WTC11 (cell line): ENCODE data around the gene DDX4. TPM values are rescaled to one million over a fixed set of nuclear protein-coding genes. Genes with fewer than 3 reads are reported as not detected.

ENCODE experiments used
- ATAC-seq: fragments of 200-7000 bp; cut with Tn5 transposase; 2 replicates; pipeline ENCODE4 v1.10.0; 2021; ENCODE audit warnings: mild to moderate bottlenecking, moderate library complexity
- CTCF ChIA-PET: fragments of 300-600 bp; sonication (Branson Sonifier 250); formaldehyde crosslinking; loops from one replicate; lab custom pipeline; 2021; ENCODE audit warnings: antibody characterized with exemption; lab: Charles Lee
- POLR2A ChIA-PET: fragments of 350-600 bp; sonication (Branson Sonifier 250); formaldehyde crosslinking; loops from one replicate; lab custom pipeline; 2021; ENCODE audit warnings: antibody characterized with exemption; lab: Charles Lee
- DNase-seq: peaks from one replicate; pipeline ENCODE4 v3.0.0; 2021; ENCODE audit warnings: low spot score
- H3K27ac Mint-ChIP-seq: 2 replicates; pipeline ENCODE4 v1.8.0; 2021; ENCODE audit warnings: mixed read lengths
- H3K27me3 Mint-ChIP-seq: 2 replicates; pipeline ENCODE4 v1.8.0; 2021; ENCODE audit warnings: low read depth, mild to moderate bottlenecking, moderate library complexity, mixed read lengths
- H3K36me3 Mint-ChIP-seq: 2 replicates; pipeline ENCODE4 v1.8.0; 2021; ENCODE audit warnings: mixed read lengths
- H3K4me1 Mint-ChIP-seq: 2 replicates; pipeline ENCODE4 v1.8.0; 2022; ENCODE audit warnings: mixed read lengths
- H3K4me3 Mint-ChIP-seq: 2 replicates; pipeline ENCODE4 v1.8.0; 2021; ENCODE audit warnings: mild to moderate bottlenecking, moderate library complexity, mixed read lengths
- H3K9me3 Mint-ChIP-seq: 2 replicates; pipeline ENCODE4 v1.8.0; 2021; ENCODE audit warnings: mixed read lengths
- AR ChIP-seq: fragments of 250-450 bp; sonication (Bioruptor Pico); IDR thresholded peaks from 2 replicates; pipeline ENCODE4 v1.9.0; 2021; ENCODE audit warnings: mild to moderate bottlenecking
- CDX4 ChIP-seq: fragments of 250-450 bp; sonication (Bioruptor Pico); IDR thresholded peaks from 2 replicates; pipeline ENCODE4 v1.9.0; 2021; ENCODE audit warnings: moderate library complexity, mild to moderate bottlenecking, inconsistent platforms, borderline replicate concordance
- FOXP1 ChIP-seq: sonication (generic); formaldehyde crosslinking; IDR thresholded peaks from 2 replicates; pipeline ENCODE4 v1.8.0; 2022; ENCODE audit warnings: missing genetic modification reagents, mild to moderate bottlenecking, moderate library complexity, borderline replicate concordance
- GTF2I ChIP-seq: fragments of 250-450 bp; sonication (Bioruptor Pico); conservative IDR thresholded peaks from 2 replicates; pipeline ENCODE4 v1.4.0; 2021; ENCODE audit warnings: mild to moderate bottlenecking
- IRF2 ChIP-seq: sonication (generic); formaldehyde crosslinking; IDR thresholded peaks from 2 replicates; pipeline ENCODE4 v1.8.0; 2022; ENCODE audit warnings: low read depth, missing genetic modification reagents, borderline replicate concordance
- MXD4 ChIP-seq: fragments of 250-450 bp; sonication (Bioruptor Pico); IDR thresholded peaks from 2 replicates; pipeline ENCODE4 v1.8.0; 2021; ENCODE audit warnings: mild to moderate bottlenecking, moderate library complexity, borderline replicate concordance
- NR2C2 ChIP-seq: sonication (generic); formaldehyde crosslinking; IDR thresholded peaks from 2 replicates; pipeline ENCODE4 v1.8.0; 2022; ENCODE audit warnings: mild to moderate bottlenecking, missing genetic modification reagents
- SMAD3 ChIP-seq: sonication (generic); formaldehyde crosslinking; IDR thresholded peaks from 2 replicates; pipeline ENCODE4 v1.8.0; 2022; ENCODE audit warnings: missing genetic modification reagents, mild to moderate bottlenecking, borderline replicate concordance
- TCF7 ChIP-seq: sonication (generic); formaldehyde crosslinking; IDR thresholded peaks from 2 replicates; pipeline ENCODE4 v1.8.0; 2022; ENCODE audit warnings: mild to moderate bottlenecking, low read depth, missing genetic modification reagents, moderate library complexity
- USF1 ChIP-seq: sonication (generic); formaldehyde crosslinking; IDR thresholded peaks from 2 replicates; pipeline ENCODE4 v1.8.0; 2022; ENCODE audit warnings: mild to moderate bottlenecking, missing genetic modification reagents
- ZNF425 ChIP-seq: fragments of 250-450 bp; sonication (Bioruptor Pico); conservative IDR thresholded peaks from 2 replicates; pipeline ENCODE4 v1.9.0; 2021; ENCODE audit warnings: mild to moderate bottlenecking
- total RNA-seq: library from RNA; stranded (reverse); gene quantifications from 3 replicates; pipeline ENCODE4 v1.2.3, GENCODE V29; 2021
- TF ChIP-seq, protein P1 (sequence below): sonication (generic); formaldehyde crosslinking; IDR thresholded peaks from 2 replicates; pipeline ENCODE4 v1.8.0; 2023; ENCODE audit warnings: mild to moderate bottlenecking, missing genetic modification reagents
- TF ChIP-seq, protein P2 (sequence below): fragments of 250-450 bp; sonication (Bioruptor Pico); IDR thresholded peaks from 2 replicates; pipeline ENCODE4 v1.8.0; 2021; ENCODE audit warnings: mild to moderate bottlenecking

Gene DDX4
- total RNA-seq, 1 experiment from 2014 or later, result not detected

DNA sequence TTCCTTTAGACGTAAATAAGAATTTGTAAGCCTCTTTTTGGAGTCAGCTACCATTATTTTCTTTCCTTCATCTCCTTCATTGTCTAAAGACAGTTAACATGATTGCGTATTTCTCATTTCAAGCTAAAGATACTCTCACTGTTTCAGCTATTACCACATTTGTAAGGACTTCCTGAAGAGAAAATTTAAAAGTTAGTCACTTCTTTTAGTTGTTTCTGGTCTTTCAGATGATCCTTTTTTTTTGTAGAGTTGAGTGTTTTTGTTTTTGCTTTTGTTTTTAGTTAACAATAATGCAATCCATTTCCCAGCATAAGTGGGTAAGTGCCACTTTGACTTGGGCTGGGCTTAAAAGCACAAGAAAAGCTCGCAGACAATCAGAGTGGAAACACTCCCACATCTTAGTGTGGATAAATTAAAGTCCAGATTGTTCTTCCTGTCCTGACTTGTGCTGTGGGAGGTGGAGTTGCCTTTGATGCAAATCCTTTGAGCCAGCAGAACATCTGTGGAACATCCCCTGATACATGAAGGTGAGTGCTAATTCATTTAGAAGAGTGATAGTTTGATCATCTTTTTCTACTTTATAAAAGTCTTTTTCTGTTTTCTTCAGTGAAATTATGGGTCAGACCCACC lies 115.3 kb downstream of the DDX4 start:
- Mint-ChIP-seq H3K36me3 (no peaks in the 10 kb centered on the region), H3K4me1 (no peaks in the 10 kb centered on the region), H3K4me3 (no peak overlapping the region), H3K9me3 (no peaks in the 10 kb centered on the region), H3K27me3 (no peaks in the 10 kb centered on the region), H3K27ac (no peak overlapping the region)
- DNase-seq, result no peak
- ChIA-PET POLR2A (no interaction called here), CTCF (no interaction called here)
- no peak for ATAC-seq
- no peak for TF ChIP-seq MXD4 (CRISPR knock-in tag)
- no peak for TF ChIP-seq SMAD3 (CRISPR knock-in tag)
- no peak for TF ChIP-seq NR2C2 (CRISPR knock-in tag)
- TF ChIP-seq ZNF425 (CRISPR knock-in tag), result no peak
- TF ChIP-seq CDX4 (CRISPR knock-in tag), result no peak

GRCh38 chr5:55853818-55854217 lies 116.0 kb downstream of the DDX4 start:
- no peaks in the 10 kb centered on the region for H3K9me3 Mint-ChIP-seq
- H3K4me3 Mint-ChIP-seq, result no peak overlapping the region
- H3K27me3 Mint-ChIP-seq, result no peaks in the 10 kb centered on the region
- H3K27ac Mint-ChIP-seq, result no peak overlapping the region
- no peaks in the 10 kb centered on the region for H3K4me1 Mint-ChIP-seq
- ChIA-PET POLR2A (no interaction called here), CTCF (no interaction called here)
- H3K36me3 Mint-ChIP-seq, result no peaks in the 10 kb centered on the region
- TF ChIP-seq TCF7 (CRISPR knock-in tag) (no peak), GTF2I (CRISPR knock-in tag) (no peak), IRF2 (CRISPR knock-in tag) (no peak), FOXP1 (CRISPR knock-in tag) (no peak), USF1 (CRISPR knock-in tag) (no peak), AR (CRISPR knock-in tag) (no peak)
- TF ChIP-seq, protein P1, sequence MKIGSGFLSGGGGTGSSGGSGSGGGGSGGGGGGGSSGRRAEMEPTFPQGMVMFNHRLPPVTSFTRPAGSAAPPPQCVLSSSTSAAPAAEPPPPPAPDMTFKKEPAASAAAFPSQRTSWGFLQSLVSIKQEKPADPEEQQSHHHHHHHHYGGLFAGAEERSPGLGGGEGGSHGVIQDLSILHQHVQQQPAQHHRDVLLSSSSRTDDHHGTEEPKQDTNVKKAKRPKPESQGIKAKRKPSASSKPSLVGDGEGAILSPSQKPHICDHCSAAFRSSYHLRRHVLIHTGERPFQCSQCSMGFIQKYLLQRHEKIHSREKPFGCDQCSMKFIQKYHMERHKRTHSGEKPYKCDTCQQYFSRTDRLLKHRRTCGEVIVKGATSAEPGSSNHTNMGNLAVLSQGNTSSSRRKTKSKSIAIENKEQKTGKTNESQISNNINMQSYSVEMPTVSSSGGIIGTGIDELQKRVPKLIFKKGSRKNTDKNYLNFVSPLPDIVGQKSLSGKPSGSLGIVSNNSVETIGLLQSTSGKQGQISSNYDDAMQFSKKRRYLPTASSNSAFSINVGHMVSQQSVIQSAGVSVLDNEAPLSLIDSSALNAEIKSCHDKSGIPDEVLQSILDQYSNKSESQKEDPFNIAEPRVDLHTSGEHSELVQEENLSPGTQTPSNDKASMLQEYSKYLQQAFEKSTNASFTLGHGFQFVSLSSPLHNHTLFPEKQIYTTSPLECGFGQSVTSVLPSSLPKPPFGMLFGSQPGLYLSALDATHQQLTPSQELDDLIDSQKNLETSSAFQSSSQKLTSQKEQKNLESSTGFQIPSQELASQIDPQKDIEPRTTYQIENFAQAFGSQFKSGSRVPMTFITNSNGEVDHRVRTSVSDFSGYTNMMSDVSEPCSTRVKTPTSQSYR (CRISPR knock-in tag), result no peak
- TF ChIP-seq, protein P2, sequence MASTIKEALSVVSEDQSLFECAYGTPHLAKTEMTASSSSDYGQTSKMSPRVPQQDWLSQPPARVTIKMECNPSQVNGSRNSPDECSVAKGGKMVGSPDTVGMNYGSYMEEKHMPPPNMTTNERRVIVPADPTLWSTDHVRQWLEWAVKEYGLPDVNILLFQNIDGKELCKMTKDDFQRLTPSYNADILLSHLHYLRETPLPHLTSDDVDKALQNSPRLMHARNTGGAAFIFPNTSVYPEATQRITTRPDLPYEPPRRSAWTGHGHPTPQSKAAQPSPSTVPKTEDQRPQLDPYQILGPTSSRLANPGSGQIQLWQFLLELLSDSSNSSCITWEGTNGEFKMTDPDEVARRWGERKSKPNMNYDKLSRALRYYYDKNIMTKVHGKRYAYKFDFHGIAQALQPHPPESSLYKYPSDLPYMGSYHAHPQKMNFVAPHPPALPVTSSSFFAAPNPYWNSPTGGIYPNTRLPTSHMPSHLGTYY (CRISPR knock-in tag), result no peak
- no peak for DNase-seq
- no peak for ATAC-seq
